ENCODE measurements around the gene FAIM2. TPM values are rescaled to one million over a fixed set of nuclear protein-coding genes. Genes with fewer than 3 reads are reported as not detected.

The FAIM2 gene
- total and polyA plus RNA-seq, 9 donors = under 0.01 to 19.3 (median 2.4) TPM

GRCh38 chr12:49946086-49946485 is 42.4 kb upstream of the FAIM2 start:
- TF ChIP-seq EP300 (IDR thresholded peaks at IDR 0.05) (no peak), POLR2A (IDR thresholded peaks at IDR 0.05) (no peak)
- TF ChIP-seq, protein P1, sequence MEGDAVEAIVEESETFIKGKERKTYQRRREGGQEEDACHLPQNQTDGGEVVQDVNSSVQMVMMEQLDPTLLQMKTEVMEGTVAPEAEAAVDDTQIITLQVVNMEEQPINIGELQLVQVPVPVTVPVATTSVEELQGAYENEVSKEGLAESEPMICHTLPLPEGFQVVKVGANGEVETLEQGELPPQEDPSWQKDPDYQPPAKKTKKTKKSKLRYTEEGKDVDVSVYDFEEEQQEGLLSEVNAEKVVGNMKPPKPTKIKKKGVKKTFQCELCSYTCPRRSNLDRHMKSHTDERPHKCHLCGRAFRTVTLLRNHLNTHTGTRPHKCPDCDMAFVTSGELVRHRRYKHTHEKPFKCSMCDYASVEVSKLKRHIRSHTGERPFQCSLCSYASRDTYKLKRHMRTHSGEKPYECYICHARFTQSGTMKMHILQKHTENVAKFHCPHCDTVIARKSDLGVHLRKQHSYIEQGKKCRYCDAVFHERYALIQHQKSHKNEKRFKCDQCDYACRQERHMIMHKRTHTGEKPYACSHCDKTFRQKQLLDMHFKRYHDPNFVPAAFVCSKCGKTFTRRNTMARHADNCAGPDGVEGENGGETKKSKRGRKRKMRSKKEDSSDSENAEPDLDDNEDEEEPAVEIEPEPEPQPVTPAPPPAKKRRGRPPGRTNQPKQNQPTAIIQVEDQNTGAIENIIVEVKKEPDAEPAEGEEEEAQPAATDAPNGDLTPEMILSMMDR (IDR thresholded peaks at IDR 0.05) = no peak
- WGBS, 3 donors = 89 to 95% (median 91%) methylated on average over 9 of the region's 9 CpGs
- Histone ChIP-seq H3K4me1 (ENCODE audit: insufficient read depth) (peaks cover 3% of the 10 kb centered on the region), H3K27me3 (no peaks in the 10 kb centered on the region), H3K27ac (no peak overlapping the region), H3K9me3 (no peaks in the 10 kb centered on the region), H3K4me3 (no peak overlapping the region), H3K36me3 (no peaks in the 10 kb centered on the region)
- DNase-seq = no peak
- intact Hi-C loops (cut with DNase I) = loop anchor here in 1 of 4 donors (5.0 kb wide), 1 partner anchor 79 kb away; no protein-coding TSS in a partner anchor

GRCh38 chr12:49945394-49946080 is 41.8 kb upstream of the FAIM2 start:
- Histone ChIP-seq H3K4me3 (no peak overlapping the region), H3K9me3 (no peaks in the 10 kb centered on the region), H3K4me1 (ENCODE audit: insufficient read depth) (peaks cover 3% of the 10 kb centered on the region), H3K27me3 (no peaks in the 10 kb centered on the region), H3K27ac (no peak overlapping the region), H3K36me3 (no peaks in the 10 kb centered on the region)
- intact Hi-C loops (cut with DNase I) = loop anchor here in 1 of 4 donors (5.0 kb wide), 1 partner anchor 78 kb away; no protein-coding TSS in a partner anchor
- TF ChIP-seq, protein P1 (IDR thresholded peaks at IDR 0.05) = peak; percentile 67 to 85 (median 69)
- no peak for TF ChIP-seq EP300 (IDR thresholded peaks at IDR 0.05)
- no peak for TF ChIP-seq POLR2A (IDR thresholded peaks at IDR 0.05)
- WGBS, 3 donors = 4 to 6% (median 6%) methylated on average over 28 of the region's 28 CpGs
- peak; percentile 75 to 86 (median 85) for DNase-seq

- no peaks in the 10 kb centered on the region for H3K36me3 ChIP-seq
- WGBS, 3 donors = 92 to 97% (median 96%) methylated on average over 3 of the region's 3 CpGs
- no peaks in the 10 kb centered on the region for H3K9me3 ChIP-seq
- intact Hi-C loops (cut with DNase I) = loop anchor here in 1 of 4 donors (5.0 kb wide), 1 partner anchor 77 kb away; no protein-coding TSS in a partner anchor
- no peak for DNase-seq
- TF ChIP-seq, protein P1 (IDR thresholded peaks at IDR 0.05) = no peak
- TF ChIP-seq EP300 (IDR thresholded peaks at IDR 0.05) = no peak
- TF ChIP-seq POLR2A (IDR thresholded peaks at IDR 0.05) = no peak
- H3K27me3 ChIP-seq = no peaks in the 10 kb centered on the region
- H3K4me3 ChIP-seq = no peak overlapping the region
- H3K4me1 ChIP-seq (ENCODE audit: insufficient read depth) = peaks cover 3% of the 10 kb centered on the region
- no peak overlapping the region for H3K27ac ChIP-seq
These were observed 41.0 kb upstream of the FAIM2 start for GRCh38 chr12:49944718-49945117.

DNA sequence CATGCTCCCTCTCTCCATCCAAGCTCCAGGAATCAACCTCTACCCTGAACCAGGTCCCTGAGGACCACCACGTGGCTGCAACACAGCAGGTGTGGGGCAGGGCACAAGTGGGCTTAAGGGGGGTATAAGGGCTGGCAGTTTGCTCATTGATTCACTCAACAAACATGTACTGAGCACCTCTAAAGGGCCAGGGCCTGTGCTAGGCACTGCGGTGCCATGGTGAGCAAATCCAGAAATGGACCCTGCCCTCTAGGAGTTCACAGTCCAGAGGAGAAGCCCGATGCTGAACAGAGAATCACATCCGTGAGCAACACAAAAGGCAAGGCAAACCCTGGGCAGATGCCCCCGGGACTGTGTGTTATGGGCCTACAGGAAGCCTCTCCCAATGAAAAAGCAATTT is 40.3 kb upstream of the FAIM2 start:
- no peaks in the 10 kb centered on the region for H3K36me3 ChIP-seq
- no peaks in the 10 kb centered on the region for H3K27me3 ChIP-seq
- peaks cover 3% of the 10 kb centered on the region for H3K4me1 ChIP-seq (ENCODE audit: insufficient read depth)
- H3K4me3 ChIP-seq = no peak overlapping the region
- no peak for DNase-seq
- 92% methylated on average over 5 of the region's 5 CpGs for WGBS, 3 donors
- intact Hi-C loops (cut with DNase I) = no loop called here
- no peaks in the 10 kb centered on the region for H3K9me3 ChIP-seq
- H3K27ac ChIP-seq = no peak overlapping the region
- TF ChIP-seq EP300 (IDR thresholded peaks at IDR 0.05) (no peak), POLR2A (IDR thresholded peaks at IDR 0.05) (no peak)
- TF ChIP-seq, protein P1 (IDR thresholded peaks at IDR 0.05) = no peak
